Measurements from ENCODE around the gene ID2.

The ID2 gene

GRCh38 chr2:8648441-8649213, 33.2 kb upstream of the ID2 start:
- DNase-seq: no peak

GRCh38 chr2:8649718-8650117, 32.1 kb upstream of the ID2 start:
- DNase-seq: no peak

GRCh38 chr2:8650256-8650655, 31.6 kb upstream of the ID2 start:
- no peak for DNase-seq

GRCh38 chr2:8652774-8653426, 29.0 kb upstream of the ID2 start:
- no peak for DNase-seq

GRCh38 chr2:8653485-8653884, 28.4 kb upstream of the ID2 start:
- peak in 1 of 2 experiments; percentile 73 for DNase-seq

- DNase-seq: no peak
Measured at GRCh38 chr2:8654041-8654440, 27.8 kb upstream of the ID2 start.

- no peak for DNase-seq
Measured at GRCh38 chr2:8654483-8654882, 27.4 kb upstream of the ID2 start.

GRCh38 chr2:8656160-8656641, 25.7 kb upstream of the ID2 start:
- no peak for DNase-seq

GRCh38 chr2:8656811-8657210, 25.0 kb upstream of the ID2 start:
- DNase-seq: no peak

GRCh38 chr2:8657423-8658062, 24.3 kb upstream of the ID2 start:
- no peak for DNase-seq

- no peak for DNase-seq
Measured at GRCh38 chr2:8658064-8658862, 23.6 kb upstream of the ID2 start.

- DNase-seq: no peak
Measured at GRCh38 chr2:8659092-8659734, 22.6 kb upstream of the ID2 start.

- DNase-seq: no peak
Measured at GRCh38 chr2:8659735-8660492, 21.9 kb upstream of the ID2 start.

GRCh38 chr2:8661235-8661634, 20.6 kb upstream of the ID2 start:
- no peak for DNase-seq

GRCh38 chr2:8661736-8662135, 20.1 kb upstream of the ID2 start:
- no peak for DNase-seq

GRCh38 chr2:8662239-8662879, 19.5 kb upstream of the ID2 start:
- no peak for DNase-seq

- no peak for DNase-seq
Measured at GRCh38 chr2:8663997-8664396, 17.9 kb upstream of the ID2 start.

- DNase-seq: no peak
Measured at GRCh38 chr2:8666581-8666980, 15.3 kb upstream of the ID2 start.

GRCh38 chr2:8667896-8668512, 13.9 kb upstream of the ID2 start:
- DNase-seq: no peak

GRCh38 chr2:8669157-8669817, 12.6 kb upstream of the ID2 start:
- DNase-seq: no peak

Data from NCI-H526 (cell line).